ENCODE data around the gene PCSK6.

DNA sequence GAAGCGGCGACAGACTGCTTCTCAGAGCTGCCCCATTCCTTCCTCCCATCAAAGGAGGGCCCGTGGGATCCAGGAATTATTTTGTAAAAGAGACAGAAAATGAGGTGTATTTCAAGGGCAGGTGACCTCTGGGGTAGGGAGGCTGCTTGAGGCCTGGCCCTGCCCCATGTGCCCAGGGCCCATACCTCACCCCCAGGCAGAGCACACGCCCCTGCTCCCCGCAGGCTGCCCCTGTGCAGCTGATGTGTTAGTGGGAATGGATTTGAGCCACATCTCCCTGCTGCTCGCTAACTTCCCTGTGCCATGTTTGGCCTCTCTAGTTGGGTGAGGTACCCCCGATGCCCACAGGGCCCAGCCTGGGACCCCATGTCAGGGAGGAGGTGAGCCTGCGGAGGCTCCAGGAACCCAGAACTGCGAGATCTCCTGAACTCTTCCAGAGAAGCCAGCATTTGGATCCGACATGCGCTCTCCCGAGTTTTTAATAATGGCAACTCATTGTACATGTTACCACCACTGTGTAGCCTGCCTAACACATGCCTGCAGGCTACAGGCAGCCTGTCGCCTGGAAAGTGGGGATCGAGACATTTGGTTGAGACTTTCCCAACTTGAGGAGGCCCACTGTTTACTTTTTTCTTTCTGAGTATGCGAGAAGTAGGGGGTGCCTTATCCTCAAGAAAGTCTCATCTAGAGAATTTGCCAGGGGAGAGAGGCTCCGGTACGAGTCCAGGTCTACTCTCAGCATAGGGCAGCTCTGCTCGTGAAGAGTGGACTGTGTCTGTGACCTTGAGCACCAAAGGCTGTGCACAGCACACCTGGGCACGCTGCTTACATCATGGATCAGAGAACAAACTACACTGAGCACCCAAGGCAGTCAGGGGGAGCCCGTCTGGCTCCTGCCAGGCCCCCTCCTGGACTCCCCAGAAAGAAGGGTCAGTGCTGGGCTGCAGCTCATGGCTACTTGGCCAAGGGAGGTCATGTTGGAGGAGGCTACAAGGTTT, 36.1 kb downstream of the PCSK6 start:
- no peak for TF ChIP-seq POLR2A (IDR thresholded peaks at IDR 0.05)
- TF ChIP-seq, protein P1, sequence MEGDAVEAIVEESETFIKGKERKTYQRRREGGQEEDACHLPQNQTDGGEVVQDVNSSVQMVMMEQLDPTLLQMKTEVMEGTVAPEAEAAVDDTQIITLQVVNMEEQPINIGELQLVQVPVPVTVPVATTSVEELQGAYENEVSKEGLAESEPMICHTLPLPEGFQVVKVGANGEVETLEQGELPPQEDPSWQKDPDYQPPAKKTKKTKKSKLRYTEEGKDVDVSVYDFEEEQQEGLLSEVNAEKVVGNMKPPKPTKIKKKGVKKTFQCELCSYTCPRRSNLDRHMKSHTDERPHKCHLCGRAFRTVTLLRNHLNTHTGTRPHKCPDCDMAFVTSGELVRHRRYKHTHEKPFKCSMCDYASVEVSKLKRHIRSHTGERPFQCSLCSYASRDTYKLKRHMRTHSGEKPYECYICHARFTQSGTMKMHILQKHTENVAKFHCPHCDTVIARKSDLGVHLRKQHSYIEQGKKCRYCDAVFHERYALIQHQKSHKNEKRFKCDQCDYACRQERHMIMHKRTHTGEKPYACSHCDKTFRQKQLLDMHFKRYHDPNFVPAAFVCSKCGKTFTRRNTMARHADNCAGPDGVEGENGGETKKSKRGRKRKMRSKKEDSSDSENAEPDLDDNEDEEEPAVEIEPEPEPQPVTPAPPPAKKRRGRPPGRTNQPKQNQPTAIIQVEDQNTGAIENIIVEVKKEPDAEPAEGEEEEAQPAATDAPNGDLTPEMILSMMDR (IDR thresholded peaks at IDR 0.05) = no peak

Measured in sigmoid colon (tissue), 3 donors.